HG03457 (cell line): ENCODE measurements around the gene CACNA2D1.

ENCODE experiments used
- ATAC-seq: cut with Tn5 transposase; IDR thresholded peaks from one replicate; pipeline ENCODE4 v1.9.1; 2021; ENCODE audit warnings: moderate number of reproducible peaks; ENCODE audit not compliant: unreplicated experiment

CACNA2D1 gene

GRCh38 chr7:82443547-82444219 is at the start of gene CACNA2D1:
CACNA2D1 (minus strand) TSS chr7:82443777.
- no peak for ATAC-seq

- no peak for ATAC-seq
Observed at GRCh38 chr7:82481499-82482097, 38.0 kb upstream of the CACNA2D1 start.

GRCh38 chr7:82477733-82478515 is 34.3 kb upstream of the CACNA2D1 start:
- no peak for ATAC-seq

- ATAC-seq, result no peak
Observed at GRCh38 chr7:82472966-82473365, 29.4 kb upstream of the CACNA2D1 start.

- ATAC-seq, result no peak
Observed at GRCh38 chr7:82471351-82472020, 27.9 kb upstream of the CACNA2D1 start.

- no peak for ATAC-seq
Observed at GRCh38 chr7:82469207-82469606, 25.6 kb upstream of the CACNA2D1 start.

- ATAC-seq, result no peak
Observed at GRCh38 chr7:82468435-82468834, 24.9 kb upstream of the CACNA2D1 start.

GRCh38 chr7:82467020-82467419 is 23.4 kb upstream of the CACNA2D1 start:
- ATAC-seq, result no peak

- ATAC-seq, result no peak
Observed at GRCh38 chr7:82464372-82464771, 20.8 kb upstream of the CACNA2D1 start.

- ATAC-seq, result no peak
Observed at GRCh38 chr7:82455295-82455694, 11.7 kb upstream of the CACNA2D1 start.

GRCh38 chr7:82450759-82451158 is 7.2 kb upstream of the CACNA2D1 start:
- ATAC-seq, result no peak

- no peak for ATAC-seq
Observed at GRCh38 chr7:82449910-82450309, 6.3 kb upstream of the CACNA2D1 start.

GRCh38 chr7:82446897-82447296 is 3.3 kb upstream of the CACNA2D1 start:
- no peak for ATAC-seq

GRCh38 chr7:82445271-82445670 is 1.7 kb upstream of the CACNA2D1 start:
- no peak for ATAC-seq

- ATAC-seq, result no peak
Observed at GRCh38 chr7:82444220-82444909, 788 bp upstream of the CACNA2D1 start.

- ATAC-seq, result no peak
Observed at GRCh38 chr7:82443036-82443546, 486 bp downstream of the CACNA2D1 start.

- no peak for ATAC-seq
Observed at GRCh38 chr7:82442492-82443035, 1.0 kb downstream of the CACNA2D1 start.

- ATAC-seq, result no peak
Observed at GRCh38 chr7:82441669-82442478, 1.7 kb downstream of the CACNA2D1 start.

GRCh38 chr7:82438521-82438920 is 5.1 kb downstream of the CACNA2D1 start:
- no peak for ATAC-seq

GRCh38 chr7:82435769-82436168 is 7.8 kb downstream of the CACNA2D1 start:
- no peak for ATAC-seq
